SK-N-SH treated with all-trans-retinoic acid at 6 μM for 48 hours (cell line): ENCODE results near the gene FLVCR1.

Experiments
- ATAC-seq: fragments of 200-7000 bp; cut with Tn5 transposase; 3 replicates; pipeline ENCODE4 v1.9.1; 2020; ENCODE audit warnings: mild to moderate bottlenecking, moderate library complexity
- ARNTL ChIP-seq: fragments of 450-650 bp; formaldehyde crosslinking; IDR thresholded peaks from 2 replicates; pipeline ENCODE4 v1.5.0; 2020; ENCODE audit warnings: low read depth, mild to moderate bottlenecking, moderate library complexity, borderline replicate concordance
- BACH2 ChIP-seq: fragments of 250-450 bp; sonication (Bioruptor Pico); IDR thresholded peaks from 2 replicates; pipeline ENCODE4 v1.9.0; 2021; ENCODE audit warnings: mild to moderate bottlenecking, borderline replicate concordance
- CREB5 ChIP-seq: fragments of 250-450 bp; sonication (Bioruptor Pico); IDR thresholded peaks from 2 replicates; pipeline ENCODE4 v1.5.1; 2020; ENCODE audit warnings: low read depth, mild to moderate bottlenecking, moderate library complexity
- CSDC2 ChIP-seq: fragments of 250-450 bp; sonication (Bioruptor Pico); IDR thresholded peaks from 2 replicates; pipeline ENCODE4 v1.5.0; 2020; ENCODE audit warnings: mild to moderate bottlenecking, moderate library complexity
- ESRRG ChIP-seq: fragments of 250-450 bp; sonication (Bioruptor Pico); IDR thresholded peaks from 2 replicates; pipeline ENCODE4 v1.6.1; 2021; ENCODE audit warnings: mild to moderate bottlenecking
- GLIS3 ChIP-seq: fragments of 250-450 bp; sonication (Bioruptor Pico); IDR thresholded peaks from 2 replicates; pipeline ENCODE4 v1.5.0; 2020; ENCODE audit warnings: mild to moderate bottlenecking, moderate library complexity
- ISL1 ChIP-seq: fragments of 250-450 bp; sonication (Bioruptor Pico); IDR thresholded peaks from 2 replicates; pipeline ENCODE4 v2.1.2; 2022; ENCODE audit warnings: mild to moderate bottlenecking, moderate library complexity
- OSR1 ChIP-seq: fragments of 250-450 bp; sonication (Bioruptor Pico); IDR thresholded peaks from 2 replicates; pipeline ENCODE4 v1.8.0; 2022; ENCODE audit warnings: moderate library complexity, mild to moderate bottlenecking, inconsistent platforms
- POU6F1 ChIP-seq: fragments of 250-450 bp; sonication (Bioruptor Pico); IDR thresholded peaks from 2 replicates; pipeline ENCODE4 v1.8.0; 2021; ENCODE audit warnings: low read depth, mild to moderate bottlenecking, moderate library complexity, borderline replicate concordance
- PPARA ChIP-seq: fragments of 250-450 bp; sonication (Bioruptor Pico); IDR thresholded peaks from 2 replicates; pipeline ENCODE4 v1.5.0; 2020; ENCODE audit warnings: mild to moderate bottlenecking, borderline replicate concordance
- RARB ChIP-seq: fragments of 250-450 bp; sonication (Bioruptor Pico); IDR thresholded peaks from 2 replicates; pipeline ENCODE4 v1.8.0; 2021; ENCODE audit warnings: mild to moderate bottlenecking, moderate library complexity
- SNAI2 ChIP-seq: fragments of 250-450 bp; sonication (Bioruptor Pico); IDR thresholded peaks from 2 replicates; pipeline ENCODE4 v1.5.0; 2020; ENCODE audit warnings: mild to moderate bottlenecking, moderate library complexity
- TCF4 ChIP-seq: fragments of 250-450 bp; sonication (Bioruptor Pico); IDR thresholded peaks from 2 replicates; pipeline ENCODE4 v1.8.0; 2021; ENCODE audit warnings: mild to moderate bottlenecking, moderate library complexity, borderline replicate concordance
- TOX ChIP-seq: fragments of 250-450 bp; sonication (Bioruptor Pico); IDR thresholded peaks from 2 replicates; pipeline ENCODE4 v1.8.0; 2021; ENCODE audit warnings: mild to moderate bottlenecking, moderate library complexity, borderline replicate concordance
- ZC3H10 ChIP-seq: fragments of 250-450 bp; sonication (Bioruptor Pico); IDR thresholded peaks from 2 replicates; pipeline ENCODE4 v1.5.1; 2021; ENCODE audit warnings: mild to moderate bottlenecking, moderate library complexity
- ZFP3 ChIP-seq: fragments of 250-450 bp; sonication (Bioruptor Pico); IDR thresholded peaks from 2 replicates; pipeline ENCODE4 v1.5.0; 2020; ENCODE audit warnings: mild to moderate bottlenecking, moderate library complexity
- ZFP30 ChIP-seq: fragments of 450-650 bp; formaldehyde crosslinking; IDR thresholded peaks from 2 replicates; pipeline ENCODE4 v1.5.0; 2022; ENCODE audit warnings: mild to moderate bottlenecking, moderate library complexity
- ZNF565 ChIP-seq: fragments of 450-650 bp; formaldehyde crosslinking; conservative IDR thresholded peaks from 2 replicates; pipeline ENCODE4 v1.5.0; 2020; ENCODE audit warnings: low read depth, mild to moderate bottlenecking, moderate library complexity
- ZNF70 ChIP-seq: fragments of 450-650 bp; formaldehyde crosslinking; IDR thresholded peaks from 2 replicates; pipeline ENCODE4 v1.5.0; 2020; ENCODE audit warnings: mild to moderate bottlenecking, moderate library complexity
- TF ChIP-seq, protein P1 (sequence below): fragments of 250-450 bp; sonication (Bioruptor Pico); IDR thresholded peaks from 2 replicates; pipeline ENCODE4 v1.5.1; 2021; ENCODE audit warnings: mild to moderate bottlenecking, moderate library complexity
- TF ChIP-seq, protein P2 (sequence below): fragments of 250-450 bp; sonication (Bioruptor Pico); IDR thresholded peaks from 2 replicates; pipeline ENCODE4 v1.8.0; 2020; ENCODE audit warnings: mild to moderate bottlenecking, moderate library complexity, borderline replicate concordance
- TF ChIP-seq, protein P3 (sequence below): fragments of 250-450 bp; sonication (Bioruptor Pico); IDR thresholded peaks from 2 replicates; pipeline ENCODE4 v1.5.0; 2020; ENCODE audit warnings: mild to moderate bottlenecking, moderate library complexity

Gene FLVCR1

GRCh38 chr1:212917134-212917485, 59.0 kb downstream of the FLVCR1 start:
- TF ChIP-seq RARB (CRISPR knock-in tag) (no peak), ISL1 (CRISPR knock-in tag) (no peak), ARNTL (CRISPR knock-in tag) (no peak), SNAI2 (CRISPR knock-in tag) (no peak), TCF4 (CRISPR knock-in tag) (no peak), POU6F1 (CRISPR knock-in tag) (no peak), ZC3H10 (CRISPR knock-in tag) (no peak), OSR1 (CRISPR knock-in tag) (no peak), CSDC2 (CRISPR knock-in tag) (no peak), PPARA (no peak), ZNF70 (CRISPR knock-in tag) (no peak), ZNF565 (CRISPR knock-in tag) (no peak), ZFP3 (CRISPR knock-in tag) (no peak)
- TF ChIP-seq, protein P1, sequence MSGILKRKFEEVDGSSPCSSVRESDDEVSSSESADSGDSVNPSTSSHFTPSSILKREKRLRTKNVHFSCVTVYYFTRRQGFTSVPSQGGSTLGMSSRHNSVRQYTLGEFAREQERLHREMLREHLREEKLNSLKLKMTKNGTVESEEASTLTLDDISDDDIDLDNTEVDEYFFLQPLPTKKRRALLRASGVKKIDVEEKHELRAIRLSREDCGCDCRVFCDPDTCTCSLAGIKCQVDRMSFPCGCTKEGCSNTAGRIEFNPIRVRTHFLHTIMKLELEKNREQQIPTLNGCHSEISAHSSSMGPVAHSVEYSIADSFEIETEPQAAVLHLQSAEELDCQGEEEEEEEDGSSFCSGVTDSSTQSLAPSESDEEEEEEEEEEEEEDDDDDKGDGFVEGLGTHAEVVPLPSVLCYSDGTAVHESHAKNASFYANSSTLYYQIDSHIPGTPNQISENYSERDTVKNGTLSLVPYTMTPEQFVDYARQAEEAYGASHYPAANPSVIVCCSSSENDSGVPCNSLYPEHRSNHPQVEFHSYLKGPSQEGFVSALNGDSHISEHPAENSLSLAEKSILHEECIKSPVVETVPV (CRISPR knock-in tag) = no peak
- TF ChIP-seq, protein P2, sequence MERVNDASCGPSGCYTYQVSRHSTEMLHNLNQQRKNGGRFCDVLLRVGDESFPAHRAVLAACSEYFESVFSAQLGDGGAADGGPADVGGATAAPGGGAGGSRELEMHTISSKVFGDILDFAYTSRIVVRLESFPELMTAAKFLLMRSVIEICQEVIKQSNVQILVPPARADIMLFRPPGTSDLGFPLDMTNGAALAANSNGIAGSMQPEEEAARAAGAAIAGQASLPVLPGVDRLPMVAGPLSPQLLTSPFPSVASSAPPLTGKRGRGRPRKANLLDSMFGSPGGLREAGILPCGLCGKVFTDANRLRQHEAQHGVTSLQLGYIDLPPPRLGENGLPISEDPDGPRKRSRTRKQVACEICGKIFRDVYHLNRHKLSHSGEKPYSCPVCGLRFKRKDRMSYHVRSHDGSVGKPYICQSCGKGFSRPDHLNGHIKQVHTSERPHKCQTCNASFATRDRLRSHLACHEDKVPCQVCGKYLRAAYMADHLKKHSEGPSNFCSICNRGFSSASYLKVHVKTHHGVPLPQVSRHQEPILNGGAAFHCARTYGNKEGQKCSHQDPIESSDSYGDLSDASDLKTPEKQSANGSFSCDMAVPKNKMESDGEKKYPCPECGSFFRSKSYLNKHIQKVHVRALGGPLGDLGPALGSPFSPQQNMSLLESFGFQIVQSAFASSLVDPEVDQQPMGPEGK = no peak
- ATAC-seq = no peak

GRCh38 chr1:212917858-212918257, 59.8 kb downstream of the FLVCR1 start:
- TF ChIP-seq GLIS3 (CRISPR knock-in tag) (no peak), ARNTL (CRISPR knock-in tag) (no peak), CREB5 (no peak), TOX (no peak), ZC3H10 (CRISPR knock-in tag) (no peak), ZFP3 (CRISPR knock-in tag) (no peak), TCF4 (CRISPR knock-in tag) (no peak), PPARA (no peak), CSDC2 (CRISPR knock-in tag) (no peak), POU6F1 (CRISPR knock-in tag) (no peak), BACH2 (CRISPR knock-in tag) (no peak), ESRRG (CRISPR knock-in tag) (no peak), ZFP30 (CRISPR knock-in tag) (no peak), SNAI2 (CRISPR knock-in tag) (no peak), ZNF565 (CRISPR knock-in tag) (no peak)
- TF ChIP-seq, protein P1 (CRISPR knock-in tag) = no peak
- TF ChIP-seq, protein P3, sequence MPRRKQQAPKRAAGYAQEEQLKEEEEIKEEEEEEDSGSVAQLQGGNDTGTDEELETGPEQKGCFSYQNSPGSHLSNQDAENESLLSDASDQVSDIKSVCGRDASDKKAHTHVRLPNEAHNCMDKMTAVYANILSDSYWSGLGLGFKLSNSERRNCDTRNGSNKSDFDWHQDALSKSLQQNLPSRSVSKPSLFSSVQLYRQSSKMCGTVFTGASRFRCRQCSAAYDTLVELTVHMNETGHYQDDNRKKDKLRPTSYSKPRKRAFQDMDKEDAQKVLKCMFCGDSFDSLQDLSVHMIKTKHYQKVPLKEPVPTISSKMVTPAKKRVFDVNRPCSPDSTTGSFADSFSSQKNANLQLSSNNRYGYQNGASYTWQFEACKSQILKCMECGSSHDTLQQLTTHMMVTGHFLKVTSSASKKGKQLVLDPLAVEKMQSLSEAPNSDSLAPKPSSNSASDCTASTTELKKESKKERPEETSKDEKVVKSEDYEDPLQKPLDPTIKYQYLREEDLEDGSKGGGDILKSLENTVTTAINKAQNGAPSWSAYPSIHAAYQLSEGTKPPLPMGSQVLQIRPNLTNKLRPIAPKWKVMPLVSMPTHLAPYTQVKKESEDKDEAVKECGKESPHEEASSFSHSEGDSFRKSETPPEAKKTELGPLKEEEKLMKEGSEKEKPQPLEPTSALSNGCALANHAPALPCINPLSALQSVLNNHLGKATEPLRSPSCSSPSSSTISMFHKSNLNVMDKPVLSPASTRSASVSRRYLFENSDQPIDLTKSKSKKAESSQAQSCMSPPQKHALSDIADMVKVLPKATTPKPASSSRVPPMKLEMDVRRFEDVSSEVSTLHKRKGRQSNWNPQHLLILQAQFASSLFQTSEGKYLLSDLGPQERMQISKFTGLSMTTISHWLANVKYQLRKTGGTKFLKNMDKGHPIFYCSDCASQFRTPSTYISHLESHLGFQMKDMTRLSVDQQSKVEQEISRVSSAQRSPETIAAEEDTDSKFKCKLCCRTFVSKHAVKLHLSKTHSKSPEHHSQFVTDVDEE (CRISPR knock-in tag) = no peak
- TF ChIP-seq, protein P2 = no peak
- ATAC-seq = no peak
